IMR-90 (cell line): ENCODE measurements around the gene NKAP. TPM values are rescaled to one million over a fixed set of nuclear protein-coding genes. Genes with fewer than 3 reads are reported as not detected.

ENCODE experiments used
- ATAC-seq: fragments of 200-7000 bp; cut with Tn5 transposase; 2 replicates; pipeline ENCODE4 v1.9.1; 2020; ENCODE audit warnings: low read depth, mild to moderate bottlenecking, moderate library complexity
- BruUV-seq: library from RNA; stranded (reverse); fragments of 400-500 nt; replicated peaks from 2 replicates; lab custom pipeline; 2021; lab: Mats Ljungman, UMichigan
- CTCF ChIA-PET: fragments of 300-600 bp; formaldehyde crosslinking; extraction: SDS; loops from one replicate; lab custom pipeline; 2021; ENCODE audit warnings: antibody characterized with exemption; lab: Yijun Ruan, JAX
- POLR2A ChIA-PET: fragments of 300-600 bp; sonication (Branson Sonifier 250); formaldehyde crosslinking; loops from one replicate; lab custom pipeline; 2022; ENCODE audit warnings: antibody characterized with exemption; ENCODE audit not compliant: unreplicated experiment; lab: Charles Lee
- DNase-seq: peaks from one replicate; pipeline ENCODE4 v3.0.0; 2013
- H2AFZ ChIP-seq: replicated peaks from 2 replicates; pipeline ENCODE3; 2013; ENCODE audit warnings: low read length, mild to moderate bottlenecking; ENCODE audit not compliant: poor library complexity
- H2AK5ac ChIP-seq: 2 replicates; pipeline ENCODE4 v1.6.1; 2013; ENCODE audit warnings: low read depth, low read length, inconsistent platforms
- H2AK9ac ChIP-seq: replicated peaks from 2 replicates; pipeline ENCODE3; 2013; ENCODE audit warnings: mild to moderate bottlenecking, low read depth, low read length, moderate library complexity; ENCODE audit not compliant: poor library complexity
- H2BK120ac ChIP-seq: 2 replicates; pipeline ENCODE4 v1.6.1; 2013; ENCODE audit warnings: low read depth, low read length, inconsistent platforms
- H2BK15ac ChIP-seq: 3 replicates; pipeline ENCODE4 v1.6.1; 2013; ENCODE audit warnings: low read depth, low read length, inconsistent platforms
- H2BK20ac ChIP-seq: 2 replicates; pipeline ENCODE4 v1.6.1; 2013; ENCODE audit warnings: low read depth, mild to moderate bottlenecking, inconsistent platforms, low read length, moderate library complexity
- H2BK5ac ChIP-seq: 2 replicates; pipeline ENCODE4 v1.6.1; 2013; ENCODE audit warnings: mild to moderate bottlenecking, low read depth, low read length, inconsistent platforms; ENCODE audit not compliant: poor library complexity, severe bottlenecking
- H3K14ac ChIP-seq: replicated peaks from 2 replicates; pipeline ENCODE4 v1.6.1; 2013; ENCODE audit warnings: low read depth, low read length, inconsistent platforms
- H3K18ac ChIP-seq: 2 replicates; pipeline ENCODE4 v1.6.1; 2013; ENCODE audit warnings: low read depth, low read length, control low read depth
- H3K23ac ChIP-seq: 2 replicates; pipeline ENCODE4 v1.6.1; 2013; ENCODE audit warnings: low read depth, low read length, inconsistent platforms
- H3K27ac ChIP-seq: 2 replicates; pipeline ENCODE4 v1.5.1; 2013; ENCODE audit warnings: mild to moderate bottlenecking, control low read depth, low read length; ENCODE audit not compliant: insufficient read depth
- H3K27me3 ChIP-seq: 2 replicates; pipeline ENCODE4 v1.6.1; 2013; ENCODE audit warnings: low read length; ENCODE audit not compliant: control insufficient read depth, insufficient read depth
- H3K36me3 ChIP-seq: 2 replicates; pipeline ENCODE4 v1.6.1; 2013; ENCODE audit warnings: low read length, mixed read lengths; ENCODE audit not compliant: control insufficient read depth, insufficient read depth
- H3K4ac ChIP-seq: 2 replicates; pipeline ENCODE4 v1.6.1; 2013; ENCODE audit warnings: low read depth, low read length, inconsistent platforms
- H3K4me1 ChIP-seq: 2 replicates; pipeline ENCODE4 v1.6.1; 2013; ENCODE audit warnings: low read length, mixed read lengths; ENCODE audit not compliant: control insufficient read depth, insufficient read depth
- H3K4me2 ChIP-seq: 2 replicates; pipeline ENCODE4 v1.6.1; 2013; ENCODE audit warnings: low read depth, mild to moderate bottlenecking, control low read depth, low read length, moderate library complexity
- H3K4me3 ChIP-seq: 2 replicates; pipeline ENCODE4 v1.5.1; 2013; ENCODE audit warnings: low read depth, mild to moderate bottlenecking, control low read depth, low read length, moderate library complexity; ENCODE audit not compliant: insufficient read depth
- H3K56ac ChIP-seq: 2 replicates; pipeline ENCODE4 v1.6.1; 2013; ENCODE audit warnings: low read length, inconsistent platforms; ENCODE audit not compliant: insufficient read depth; ENCODE audit errors: extremely low read depth
- H3K79me1 ChIP-seq, 2 experiments: 2 replicates each; pipeline ENCODE4 v1.6.1; 2013; ENCODE audit warnings: low read length in 2 of 2, inconsistent platforms in 1 of 2, low read depth in 1 of 2
- H3K9ac ChIP-seq: 2 replicates; pipeline ENCODE4 v1.6.1; 2013; ENCODE audit warnings: low read depth, low read length, control low read depth
- H3K9me1 ChIP-seq: 2 replicates; pipeline ENCODE4 v1.6.1; 2013; ENCODE audit warnings: low read length, inconsistent platforms; ENCODE audit not compliant: insufficient read depth
- H3K9me3 ChIP-seq: 2 replicates; pipeline ENCODE4 v1.6.1; 2013; ENCODE audit warnings: low read length; ENCODE audit not compliant: control insufficient read depth, insufficient read depth
- H4K20me1 ChIP-seq: 2 replicates; pipeline ENCODE4 v1.6.1; 2013; ENCODE audit warnings: low read length, inconsistent platforms; ENCODE audit not compliant: insufficient read depth
- H4K5ac ChIP-seq: 2 replicates; pipeline ENCODE4 v1.6.1; 2013; ENCODE audit warnings: mild to moderate bottlenecking, low read depth, low read length, control low read depth
- H4K8ac ChIP-seq, 2 experiments: 2 replicates each; pipeline ENCODE4 v1.6.1; 2013; ENCODE audit warnings: low read depth in 2 of 2, low read length in 2 of 2, control low read depth in 1 of 2, inconsistent platforms in 1 of 2
- H4K91ac ChIP-seq: 2 replicates; pipeline ENCODE4 v1.6.1; 2013; ENCODE audit warnings: low read depth, low read length, inconsistent platforms; ENCODE audit not compliant: insufficient read depth
- CEBPB ChIP-seq: IDR thresholded peaks from 2 replicates; pipeline ENCODE4 v1.6.1; 2012; ENCODE audit warnings: low read depth, low read length, improper control_type of control experiment
- CHD1 ChIP-seq: IDR thresholded peaks from 2 replicates; pipeline ENCODE4 v1.6.1; 2012; ENCODE audit warnings: low read depth, low read length, improper control_type of control experiment
- ELK1 ChIP-seq: fragments of 150-350 bp; IDR thresholded peaks from 2 replicates; pipeline ENCODE4 v1.6.1; 2016; ENCODE audit warnings: low read depth, mild to moderate bottlenecking, low read length, moderate library complexity, borderline replicate concordance
- MAFK ChIP-seq: IDR thresholded peaks from 2 replicates; pipeline ENCODE4 v1.6.1; 2012; ENCODE audit warnings: low read depth, low read length, improper control_type of control experiment
- MXI1 ChIP-seq: IDR thresholded peaks from 2 replicates; pipeline ENCODE4 v1.6.1; 2012; ENCODE audit warnings: low read depth, mild to moderate bottlenecking, low read length, moderate library complexity, borderline replicate concordance
- NFE2L2 ChIP-seq: fragments of 150-350 bp; IDR thresholded peaks from 2 replicates; pipeline ENCODE4 v1.6.1; 2016; ENCODE audit warnings: low read depth, mild to moderate bottlenecking, low read length
- POLR2A ChIP-seq: IDR thresholded peaks from 2 replicates; pipeline ENCODE4 v1.6.1; 2012; ENCODE audit warnings: mild to moderate bottlenecking, low read depth, low read length
- RAD21 ChIP-seq: IDR thresholded peaks from 2 replicates; pipeline ENCODE4 v1.6.1; 2012; ENCODE audit warnings: low read length, improper control_type of control experiment
- RCOR1 ChIP-seq: IDR thresholded peaks from 2 replicates; pipeline ENCODE4 v1.6.1; 2012; ENCODE audit warnings: mild to moderate bottlenecking, low read length, improper control_type of control experiment; ENCODE audit not compliant: insufficient replicate concordance
- RFX5 ChIP-seq: IDR thresholded peaks from 2 replicates; pipeline ENCODE4 v1.8.0; 2012; ENCODE audit warnings: low read depth, mild to moderate bottlenecking, low read length, moderate library complexity
- WGBS, 2 experiments: methylation state at CpG; one replicate each; pipeline versions ENCODE4 v1.1.5 to v1.1.7; 2013; ENCODE audit warnings: missing lambda C conversion rate in 2 of 2; ENCODE audit not compliant: insufficient read length in 1 of 2; ENCODE audit errors: extremely low coverage in 2 of 2; 5-methylcytosine and 5-hydroxymethylcytosine counted together
- dilution Hi-C: fragments of 300-500 bp; cut with HindIII; formaldehyde crosslinking; loops from one replicate; pipeline ENCODE4 v1.14.3; 2018; ENCODE audit warnings: low sequenced_read_pairs; ENCODE audit not compliant: unreplicated experiment
- in situ Hi-C: fragments of 300-500 bp; cut with MboI; formaldehyde crosslinking; loops from 3 replicates; pipeline ENCODE4 v1.14.3; 2019; ENCODE audit warnings: low sequenced_read_pairs, inconsistent platforms, mixed read lengths
- intact Hi-C: fragments of 100-400 bp; cut with micrococcal nuclease; formaldehyde crosslinking; loops from 2 replicates; pipeline ENCODE4 v1.10.0; 2022
- polyA plus RNA-seq, 3 experiments: library from polyadenylated mRNA; depleted of rRNA; stranded (reverse); fragments of >200 nt; gene quantifications; 2 replicates each; pipeline ENCODE4 v1.2.3, GENCODE V29; 2012; ENCODE audit warnings: low replicate concordance in 1 of 3
- total RNA-seq: library from RNA; depleted of rRNA; stranded (reverse); fragments of >200 nt; gene quantifications from 2 replicates; pipeline ENCODE4 v1.2.3, GENCODE V29; 2012
- TF ChIP-seq, protein P1 (sequence below): conservative IDR thresholded peaks from 2 replicates; pipeline ENCODE4 v1.5.1; 2012; ENCODE audit warnings: mild to moderate bottlenecking, low read depth, low read length, improper control_type of control experiment
- TF ChIP-seq, protein P2 (sequence below): fragments of 150-350 bp; IDR thresholded peaks from 2 replicates; pipeline ENCODE4 v1.6.1; 2017; ENCODE audit warnings: mild to moderate bottlenecking, antibody characterized with exemption, low read length, low read depth

Gene NKAP
- total and polyA plus RNA-seq, 2 of the 4 experiments (the other 2 are of a cell fraction) = 1.3 to 2.7 TPM

- Histone ChIP-seq H3K27me3 (no peaks in the 10 kb centered on the region), H2AK9ac (no peak overlapping the region), H3K14ac (no peak overlapping the region), H4K5ac (no peak overlapping the region), H3K9me1 (no peaks in the 10 kb centered on the region), H3K9me3 (no peaks in the 10 kb centered on the region), H2BK120ac (no peak overlapping the region), H3K4me1 (no peaks in the 10 kb centered on the region), H3K27ac (no peak overlapping the region), H3K23ac (no peak overlapping the region), H3K9ac (no peak overlapping the region), H3K36me3 (no peaks in the 10 kb centered on the region), H4K91ac (no peak overlapping the region), H2AK5ac (no peak overlapping the region), H2AFZ (no peak overlapping the region), H3K4me3 (no peak overlapping the region), H2BK20ac (no peak overlapping the region), H3K4me2 (no peak overlapping the region), H2BK5ac (no peak overlapping the region), H4K8ac (no peak overlapping the region), H3K79me1 (no peaks in the 10 kb centered on the region), H3K4ac (no peak overlapping the region), H3K56ac (no peak overlapping the region), H2BK15ac (no peak overlapping the region), H4K20me1 (no peaks in the 10 kb centered on the region), H3K18ac (no peak overlapping the region)
- dilution Hi-C loops (no loop called here), in situ Hi-C loops (loop anchor here (25.0 kb wide), 1 partner anchor 167 kb away; no protein-coding TSS in a partner anchor), intact Hi-C loops (no loop called here)
- no TSS peak for BruUV-seq
- ATAC-seq (no peak), DNase-seq (no peak)
- no peak for TF ChIP-seq MXI1
- no peak for TF ChIP-seq RFX5
- no peak for TF ChIP-seq NFE2L2
- no peak for TF ChIP-seq CHD1
- TF ChIP-seq, protein P1, sequence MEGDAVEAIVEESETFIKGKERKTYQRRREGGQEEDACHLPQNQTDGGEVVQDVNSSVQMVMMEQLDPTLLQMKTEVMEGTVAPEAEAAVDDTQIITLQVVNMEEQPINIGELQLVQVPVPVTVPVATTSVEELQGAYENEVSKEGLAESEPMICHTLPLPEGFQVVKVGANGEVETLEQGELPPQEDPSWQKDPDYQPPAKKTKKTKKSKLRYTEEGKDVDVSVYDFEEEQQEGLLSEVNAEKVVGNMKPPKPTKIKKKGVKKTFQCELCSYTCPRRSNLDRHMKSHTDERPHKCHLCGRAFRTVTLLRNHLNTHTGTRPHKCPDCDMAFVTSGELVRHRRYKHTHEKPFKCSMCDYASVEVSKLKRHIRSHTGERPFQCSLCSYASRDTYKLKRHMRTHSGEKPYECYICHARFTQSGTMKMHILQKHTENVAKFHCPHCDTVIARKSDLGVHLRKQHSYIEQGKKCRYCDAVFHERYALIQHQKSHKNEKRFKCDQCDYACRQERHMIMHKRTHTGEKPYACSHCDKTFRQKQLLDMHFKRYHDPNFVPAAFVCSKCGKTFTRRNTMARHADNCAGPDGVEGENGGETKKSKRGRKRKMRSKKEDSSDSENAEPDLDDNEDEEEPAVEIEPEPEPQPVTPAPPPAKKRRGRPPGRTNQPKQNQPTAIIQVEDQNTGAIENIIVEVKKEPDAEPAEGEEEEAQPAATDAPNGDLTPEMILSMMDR = no peak
- TF ChIP-seq, protein P2, sequence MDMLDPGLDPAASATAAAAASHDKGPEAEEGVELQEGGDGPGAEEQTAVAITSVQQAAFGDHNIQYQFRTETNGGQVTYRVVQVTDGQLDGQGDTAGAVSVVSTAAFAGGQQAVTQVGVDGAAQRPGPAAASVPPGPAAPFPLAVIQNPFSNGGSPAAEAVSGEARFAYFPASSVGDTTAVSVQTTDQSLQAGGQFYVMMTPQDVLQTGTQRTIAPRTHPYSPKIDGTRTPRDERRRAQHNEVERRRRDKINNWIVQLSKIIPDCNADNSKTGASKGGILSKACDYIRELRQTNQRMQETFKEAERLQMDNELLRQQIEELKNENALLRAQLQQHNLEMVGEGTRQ = no peak
- no peak for TF ChIP-seq ELK1
- TF ChIP-seq MAFK = no peak
- no peak for TF ChIP-seq CEBPB
- TF ChIP-seq RAD21 = no peak
- TF ChIP-seq RCOR1 = no peak
- no peak for TF ChIP-seq POLR2A
- WGBS, 2 experiments = no CpG with 5 or more reads among the region's 6 CpGs
- POLR2A ChIA-PET = no interaction called here
- CTCF ChIA-PET = no interaction called here
Measured at GRCh38 chrX:119970574-119970973, 27.0 kb upstream of the NKAP start.
